DND-41 (cell line): ENCODE measurements around the gene UFC1.

ENCODE experiments used
- CTCF ChIP-seq: IDR thresholded peaks from 2 replicates; pipeline ENCODE4 v1.5.1; 2012; ENCODE audit warnings: borderline replicate concordance, low read length, moderate library complexity, mild to moderate bottlenecking; ENCODE audit not compliant: poor library complexity, severe bottlenecking; ENCODE audit errors: extremely low read depth
- EZH2 ChIP-seq: IDR thresholded peaks from 3 replicates; pipeline ENCODE4 v1.6.1; 2012; ENCODE audit warnings: borderline replicate concordance, low read depth, mild to moderate bottlenecking, moderate library complexity, low read length, inconsistent platforms; ENCODE audit not compliant: severe bottlenecking

- no peak for TF ChIP-seq CTCF
- TF ChIP-seq EZH2: no peak
Observed at GRCh38 chr1:161113915-161114314, 39.9 kb upstream of the UFC1 start.
